HG03108 (cell line): Measurements from ENCODE around the gene OR13F1.
"Not testable (repeated sequence)": the region's sequence is repeated elsewhere in the genome, so short reads cannot be mapped to it uniquely, and the experiment has no call there.

Experiments used
- ATAC-seq: cut with Tn5 transposase; IDR thresholded peaks from one replicate; pipeline ENCODE4 v1.9.1; 2021; ENCODE audit warnings: moderate library complexity; ENCODE audit not compliant: unreplicated experiment

OR13F1 gene, protein sequence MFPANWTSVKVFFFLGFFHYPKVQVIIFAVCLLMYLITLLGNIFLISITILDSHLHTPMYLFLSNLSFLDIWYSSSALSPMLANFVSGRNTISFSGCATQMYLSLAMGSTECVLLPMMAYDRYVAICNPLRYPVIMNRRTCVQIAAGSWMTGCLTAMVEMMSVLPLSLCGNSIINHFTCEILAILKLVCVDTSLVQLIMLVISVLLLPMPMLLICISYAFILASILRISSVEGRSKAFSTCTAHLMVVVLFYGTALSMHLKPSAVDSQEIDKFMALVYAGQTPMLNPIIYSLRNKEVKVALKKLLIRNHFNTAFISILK

DNA sequence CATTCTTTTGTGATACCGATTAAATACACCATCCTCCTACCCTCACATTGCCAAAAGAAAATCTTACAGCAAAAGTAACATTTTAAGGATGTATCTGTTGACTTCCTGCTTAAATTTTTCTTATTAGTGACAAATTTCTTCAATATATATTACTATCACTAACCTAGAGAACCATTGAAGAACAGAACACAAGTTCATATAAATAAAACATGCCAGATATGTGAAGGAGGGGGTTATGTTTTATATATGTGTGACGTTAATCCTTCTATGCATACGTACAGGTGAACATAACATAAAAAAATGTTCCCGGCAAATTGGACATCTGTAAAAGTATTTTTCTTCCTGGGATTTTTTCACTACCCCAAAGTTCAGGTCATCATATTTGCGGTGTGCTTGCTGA, at the start of gene OR13F1:
TSS of gene OR13F1 (plus strand) at position 301 of the 400 bp plus-strand sequence. CDS start at position 301, 0 bp downstream.
- no peak for ATAC-seq

DNA sequence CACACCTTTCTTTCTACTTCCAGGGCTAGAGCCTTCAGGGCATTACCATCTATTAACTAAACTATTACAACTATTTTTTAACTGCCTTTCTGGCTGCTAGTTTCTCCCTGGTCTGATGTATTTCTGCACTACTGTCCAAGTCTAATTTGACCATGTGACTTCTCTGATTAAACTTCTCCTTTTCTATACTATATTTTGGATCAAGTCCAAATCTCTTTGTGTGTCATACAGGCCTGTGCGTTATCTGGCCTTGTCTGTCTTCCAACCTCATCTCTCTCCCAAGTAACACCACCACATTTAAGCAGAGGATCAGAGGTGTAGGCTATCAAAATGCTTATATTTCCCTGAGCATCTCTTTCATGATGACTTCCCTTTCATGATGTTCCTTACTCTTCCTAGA, 47.2 kb upstream of the OR13F1 start:
- no peak for ATAC-seq

DNA sequence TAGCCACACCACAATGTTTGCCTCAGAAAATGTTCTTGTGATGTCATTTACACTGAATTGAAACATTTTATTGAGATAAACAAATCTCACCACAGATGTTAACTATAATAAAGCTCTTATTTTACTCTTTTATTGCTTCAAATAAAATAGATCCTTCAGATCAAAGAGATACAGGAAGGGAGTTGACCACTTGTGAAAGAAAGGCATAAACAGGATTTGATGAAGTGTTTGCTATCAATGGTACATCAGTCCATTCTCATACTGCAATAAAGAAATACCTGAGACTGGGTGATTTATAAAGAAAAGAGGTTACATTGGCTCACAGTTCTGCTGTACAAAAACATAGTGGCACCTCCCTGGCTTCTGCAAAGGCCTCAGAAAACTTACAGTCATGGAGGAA, 40.2 kb upstream of the OR13F1 start:
- no peak for ATAC-seq

DNA sequence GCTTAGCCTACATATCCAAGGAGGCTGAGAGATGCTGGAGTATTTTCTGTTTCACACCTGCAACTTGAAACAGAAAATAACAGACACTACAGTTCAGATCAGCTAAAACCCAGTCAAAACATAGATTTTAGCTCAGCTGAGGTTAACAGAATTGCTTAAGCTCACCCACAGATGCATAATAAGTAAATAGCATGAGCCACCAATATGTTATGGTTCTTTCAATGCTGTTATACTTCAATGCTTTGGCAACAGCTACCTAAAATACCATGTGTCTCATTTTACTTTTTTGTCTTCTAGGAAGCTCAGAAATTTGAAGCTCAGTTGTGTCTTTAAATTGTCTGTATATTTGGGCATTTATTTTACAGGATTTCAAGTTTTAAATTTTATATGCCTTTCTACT, 35.8 kb upstream of the OR13F1 start:
- ATAC-seq: no peak

DNA sequence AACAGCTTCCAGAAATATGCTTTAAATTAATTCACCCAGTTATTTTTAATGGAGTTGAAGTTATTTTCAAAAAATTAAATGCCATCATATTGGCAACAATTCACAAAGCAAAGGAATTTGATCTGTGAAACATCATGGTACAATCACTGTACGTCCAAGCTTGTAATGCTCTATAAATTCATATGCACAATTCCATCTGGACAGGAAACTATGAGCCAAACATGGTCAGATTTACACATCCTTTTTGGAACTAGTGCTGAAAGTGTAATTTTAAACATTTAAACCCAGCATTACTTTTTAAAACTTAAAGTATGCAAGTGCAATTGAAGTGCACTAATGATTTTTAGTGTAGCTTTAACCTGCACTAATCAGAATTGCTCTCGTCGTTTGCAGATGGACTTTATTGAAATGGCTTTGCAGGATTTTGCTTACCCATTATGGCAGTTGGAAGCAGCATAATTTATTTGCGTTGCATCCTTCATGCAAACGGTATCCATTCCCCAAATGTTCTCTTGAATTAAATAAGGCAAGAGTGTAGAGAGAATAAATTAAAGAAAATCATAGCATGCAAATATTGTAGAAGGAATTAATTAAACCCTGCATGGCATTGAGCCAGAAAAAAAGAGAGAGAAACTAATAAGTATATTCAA, 21.0 kb upstream of the OR13F1 start:
- ATAC-seq: no peak

DNA sequence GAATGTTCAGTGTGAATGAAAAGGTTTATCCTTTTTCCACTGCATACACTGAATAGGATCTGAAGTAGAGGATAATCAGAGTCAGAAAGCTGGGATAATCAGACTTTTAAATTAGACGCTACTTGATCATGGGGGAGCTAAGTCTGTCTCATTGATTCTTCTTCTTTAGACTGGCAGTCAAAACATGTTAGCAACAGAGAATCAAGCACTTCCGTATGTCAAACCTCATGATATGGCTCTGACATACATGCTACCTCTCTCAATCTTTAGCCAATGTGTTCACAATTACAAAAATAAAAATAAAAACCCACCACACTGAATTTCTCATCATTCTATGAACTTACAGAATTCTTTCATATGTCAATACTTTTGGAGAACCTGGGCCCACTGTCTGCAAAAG, 19.0 kb upstream of the OR13F1 start:
- ATAC-seq: no peak

DNA sequence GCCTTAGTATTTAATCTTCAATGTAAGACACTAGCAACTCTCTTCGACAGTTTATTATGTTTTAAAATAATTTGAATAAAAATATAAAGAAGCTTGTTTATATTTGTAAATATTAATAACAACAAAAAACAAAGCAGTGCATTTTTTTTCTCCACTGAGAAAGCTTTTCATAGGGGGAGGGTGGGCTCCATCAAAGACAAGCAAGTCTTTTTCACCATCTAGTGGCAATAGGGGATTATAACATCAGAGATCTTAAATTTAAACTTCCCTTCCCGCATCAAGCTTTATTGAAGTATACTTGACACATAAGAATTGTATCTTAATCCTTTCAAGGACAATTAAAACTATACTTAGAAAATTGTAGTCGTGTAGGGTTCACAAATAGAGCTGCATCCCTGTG, 9.3 kb upstream of the OR13F1 start:
- no peak for ATAC-seq

DNA sequence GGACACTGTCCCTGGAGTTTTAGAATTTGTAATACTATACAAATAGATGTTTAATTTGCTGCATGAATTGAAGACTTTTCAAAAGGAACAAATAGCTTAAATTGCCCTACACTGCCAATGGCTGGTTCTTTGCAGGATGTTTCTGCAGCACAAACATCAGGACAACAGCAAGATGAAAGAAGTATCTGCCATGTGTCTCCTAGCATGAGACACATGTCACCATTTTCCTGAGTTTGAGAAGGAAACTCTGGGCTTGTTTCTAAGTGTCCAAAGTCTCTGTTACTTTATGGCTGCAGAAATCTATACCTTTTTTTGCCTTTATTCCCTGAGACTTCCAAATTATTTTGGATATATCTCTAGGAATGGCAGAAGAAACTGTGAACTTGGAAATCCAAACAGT, 623 bp upstream of the OR13F1 start:
- ATAC-seq: no peak

DNA sequence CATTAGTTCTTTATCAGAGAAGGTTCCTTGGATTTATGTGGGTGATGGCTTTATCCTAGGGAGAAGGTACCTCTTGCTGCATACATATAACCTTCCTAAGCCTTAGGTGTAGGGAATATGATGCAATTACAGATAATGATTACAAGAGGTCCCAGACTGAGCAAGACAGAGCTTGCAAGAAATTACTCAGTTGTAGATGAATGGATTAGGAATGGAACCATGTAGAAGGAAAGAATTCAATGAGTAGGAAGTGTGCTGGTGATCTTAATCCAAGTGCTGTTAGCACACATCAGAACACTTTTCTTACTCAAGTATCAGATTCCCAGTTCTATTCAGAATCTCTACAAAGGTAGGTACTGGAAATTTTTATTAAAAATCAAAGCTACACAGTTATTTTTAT, 2.5 kb downstream of the OR13F1 start:
- no peak for ATAC-seq

DNA sequence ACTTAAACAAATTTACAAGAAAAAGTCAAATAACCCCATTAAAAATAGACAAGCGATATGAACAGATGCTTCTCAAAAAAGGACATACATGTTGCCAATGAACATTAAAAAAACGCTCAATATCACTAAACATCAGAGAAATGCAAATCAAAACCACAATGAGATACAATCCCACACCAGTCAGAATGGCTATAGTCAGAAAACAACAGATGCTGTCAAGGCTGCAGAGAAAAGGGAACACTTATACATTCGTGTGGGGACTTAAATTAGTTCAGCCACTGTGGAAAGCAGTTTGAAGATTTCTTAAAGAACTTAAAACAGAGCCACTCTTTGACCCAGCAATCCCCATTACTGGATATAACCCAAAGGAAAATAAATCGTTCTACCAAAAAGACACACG, 10.8 kb downstream of the OR13F1 start:
- ATAC-seq: no peak

DNA sequence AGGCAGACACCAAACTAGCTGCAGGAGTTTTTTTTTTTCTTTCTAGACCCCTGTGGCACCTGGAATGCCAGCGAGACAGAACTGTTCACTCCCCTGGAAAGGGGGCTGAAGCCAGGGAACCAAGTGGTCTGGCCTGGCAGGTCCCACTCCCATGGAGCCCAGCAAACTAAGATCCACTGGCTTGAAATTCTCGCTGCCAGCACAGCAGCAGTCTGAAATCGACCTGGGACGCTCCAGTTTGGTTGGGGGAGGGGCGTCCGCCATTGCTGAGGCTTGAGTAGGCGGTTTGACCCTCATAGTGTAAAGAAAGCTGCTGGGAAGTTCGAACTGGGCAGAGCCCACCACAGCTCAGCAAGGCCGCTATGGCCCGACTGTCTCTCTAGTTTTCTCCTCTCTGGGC, 16.2 kb downstream of the OR13F1 start:
- ATAC-seq: not testable (repeated sequence)

DNA sequence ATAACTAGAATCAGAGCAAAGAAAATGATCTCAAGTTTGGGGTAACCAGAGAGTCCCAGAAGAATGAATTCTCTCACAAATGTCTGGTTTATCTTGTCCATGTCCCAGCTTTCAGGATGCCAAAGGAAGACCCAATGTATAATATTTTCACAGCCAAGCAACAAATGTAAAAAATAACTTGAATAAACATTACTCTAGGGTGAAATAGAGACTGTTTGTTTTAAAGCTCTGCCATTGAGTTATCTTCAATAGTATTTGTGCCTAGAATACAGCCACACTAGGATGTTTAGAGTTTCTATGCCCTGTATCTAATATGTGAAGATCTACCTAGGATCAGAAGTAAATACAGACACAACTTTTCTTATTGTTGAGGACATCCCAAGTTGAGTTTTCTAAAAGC, 23.0 kb downstream of the OR13F1 start, which contains the start of gene OR13C4:
TSS of gene OR13C4 (minus strand) at position 101 of the 400 bp plus-strand sequence. CDS start at position 101, 0 bp downstream.
- ATAC-seq: no peak

DNA sequence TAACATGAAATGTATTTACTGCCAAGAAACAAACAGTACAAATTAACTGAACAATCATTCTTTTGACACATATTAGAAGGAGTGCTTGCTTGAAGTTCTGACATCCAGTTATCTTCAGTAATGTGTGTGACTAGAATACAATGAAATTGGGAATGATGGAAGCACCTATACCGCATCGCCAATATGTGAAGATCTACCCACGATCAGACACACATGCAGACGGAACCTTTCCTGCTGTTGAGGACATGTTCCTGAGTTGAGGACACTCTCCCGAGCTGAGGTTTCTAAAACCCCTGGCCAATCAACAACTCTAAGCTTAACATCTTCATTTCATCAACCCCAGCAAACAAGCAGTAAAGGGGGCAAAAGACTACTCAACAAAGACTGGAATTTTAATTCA, 32.7 kb downstream of the OR13F1 start, which contains the start of gene OR13C3:
TSS of gene OR13C3 (minus strand) at position 101 of the 400 bp plus-strand sequence. CDS start 133 bp downstream, outside the sequence.
- no peak for ATAC-seq

DNA sequence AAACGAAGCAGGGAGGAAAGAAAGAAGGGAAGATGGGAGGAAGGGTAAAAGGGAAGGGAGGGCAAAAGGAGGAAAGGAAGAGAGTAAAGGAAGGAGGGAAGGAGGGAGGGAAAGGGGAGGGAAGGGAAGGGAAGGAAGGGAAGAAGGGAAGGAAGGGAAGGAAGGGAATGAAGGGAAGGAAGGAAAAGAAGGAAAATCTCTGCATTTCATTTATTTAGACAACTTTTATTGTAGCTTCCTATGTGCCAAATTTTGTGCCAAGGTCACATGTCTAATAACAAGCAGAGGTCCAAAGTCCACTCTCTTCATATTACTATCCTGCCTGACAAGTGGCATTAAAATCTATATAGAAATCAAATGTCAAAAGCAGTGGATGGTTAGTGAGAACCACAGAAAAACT, 35.2 kb downstream of the OR13F1 start:
- no peak for ATAC-seq

DNA sequence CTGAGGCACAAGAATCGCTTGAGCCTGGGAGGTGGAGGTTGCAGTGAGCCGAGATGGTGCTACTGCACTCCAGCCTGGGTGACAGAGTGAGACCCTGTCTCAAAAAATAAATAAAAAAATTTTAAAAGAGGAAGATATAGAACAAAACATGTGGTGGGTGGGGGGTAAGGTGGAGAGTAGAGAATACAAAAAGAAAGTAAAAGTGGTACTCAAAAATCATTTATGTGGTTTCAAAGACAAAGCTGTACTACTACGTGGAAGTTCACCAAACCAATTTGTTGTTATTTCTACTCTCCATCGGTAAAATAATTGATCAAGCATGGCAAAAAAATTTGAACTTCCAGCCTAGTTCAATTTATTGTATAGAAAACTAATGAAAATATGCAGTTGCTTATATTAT, 40.6 kb downstream of the OR13F1 start:
- no peak for ATAC-seq

DNA sequence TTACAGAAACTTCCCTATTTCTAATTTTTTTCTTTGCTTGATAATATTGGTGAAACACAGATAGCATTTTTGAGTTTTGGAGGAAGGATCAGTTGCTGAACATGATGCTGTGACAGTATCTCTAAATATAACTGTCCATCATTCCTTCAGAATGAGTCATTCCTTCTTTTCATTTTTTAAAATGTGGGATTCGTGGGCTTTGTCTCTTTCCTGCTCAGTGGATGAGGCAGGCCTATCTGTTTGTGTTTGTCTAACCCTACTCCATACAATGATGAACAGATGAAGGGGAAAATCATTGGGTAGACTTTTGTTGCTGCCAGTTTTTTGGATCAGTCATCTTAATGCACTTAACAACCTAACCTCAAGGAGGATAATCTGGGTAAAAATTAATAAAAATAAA, 49.2 kb downstream of the OR13F1 start:
- ATAC-seq: no peak
